H1 (cell line): ENCODE measurements around the gene SLC44A5. TPM values are rescaled to one million over a fixed set of nuclear protein-coding genes. Genes with fewer than 3 reads are reported as not detected.

Source experiments
- polyA plus RNA-seq, 7 experiments: library from polyadenylated mRNA; depleted of rRNA in 3 of 7; stranded (reverse) in 5 of 7; unstranded in 2 of 7; fragments of >200 nt in 5 of 7; fragments of 200-250 nt in 2 of 7; gene quantifications; 1 replicate in 5 of 7; 2 replicates in 1 of 7; 4 replicates in 1 of 7; pipeline versions ENCODE4 v1.2.1 to v1.2.3, GENCODE V29; 2011 to 2013; ENCODE audit warnings: missing spikeins in 2 of 7, mixed read lengths in 2 of 7
- total RNA-seq: library from RNA; stranded (reverse); fragmentation: NEBNext Ultra II Directional; extraction: Animal tissue kit (Norgen Biotek cat#: 25700); gene quantifications from 2 replicates; pipeline ENCODE4 v1.2.1, GENCODE V29; 2021
- TF ChIP-seq, protein P1 (sequence below): IDR thresholded peaks from 2 replicates; pipeline ENCODE4 v1.6.1; 2012; ENCODE audit warnings: inconsistent platforms

SLC44A5 gene
- total and polyA plus RNA-seq, 2 of the 8 experiments (the other 6 are each of a cell fraction or from before 2014, with no cell fraction given): 1.8 to 3.3 TPM

DNA sequence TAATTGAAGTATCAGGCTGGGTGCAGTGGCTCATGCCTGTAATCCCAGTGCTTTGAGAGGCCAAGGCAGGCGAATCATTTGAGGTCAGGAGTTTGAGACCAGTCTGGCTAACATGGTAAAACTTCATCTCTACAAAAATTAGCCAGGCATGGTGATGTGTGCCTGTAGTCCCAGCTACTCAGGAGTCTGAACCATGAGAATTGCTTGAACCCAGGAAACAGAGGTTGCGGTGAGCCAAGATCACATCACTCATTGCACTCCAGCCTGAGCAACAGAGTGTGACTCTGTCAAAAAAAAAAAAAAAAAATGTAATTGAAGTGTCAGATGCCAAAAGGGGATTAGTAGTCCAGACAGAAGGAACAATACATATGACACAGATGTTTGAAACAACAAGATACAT is 56.7 kb downstream of the SLC44A5 start (continued):
- TF ChIP-seq, protein P1, sequence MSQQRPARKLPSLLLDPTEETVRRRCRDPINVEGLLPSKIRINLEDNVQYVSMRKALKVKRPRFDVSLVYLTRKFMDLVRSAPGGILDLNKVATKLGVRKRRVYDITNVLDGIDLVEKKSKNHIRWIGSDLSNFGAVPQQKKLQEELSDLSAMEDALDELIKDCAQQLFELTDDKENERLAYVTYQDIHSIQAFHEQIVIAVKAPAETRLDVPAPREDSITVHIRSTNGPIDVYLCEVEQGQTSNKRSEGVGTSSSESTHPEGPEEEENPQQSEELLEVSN: no peak
